DMS53 (cell line): ENCODE results near the gene C2orf15.
"Not testable (repeated sequence)": the region's sequence is repeated elsewhere in the genome, so short reads cannot be mapped to it uniquely, and the experiment has no call there.

Source experiments
- DNase-seq: peaks from one replicate; lab custom pipeline; 2025; lab: John Stamatoyannopoulos, UW

Gene C2orf15

GRCh38 chr2:99166218-99166617 lies 24.7 kb downstream of the C2orf15 start:
- DNase-seq: no peak

- DNase-seq: no peak
These were observed 28.0 kb downstream of the C2orf15 start for GRCh38 chr2:99169534-99169933.

- DNase-seq: no peak
These were observed 30.1 kb downstream of the C2orf15 start for GRCh38 chr2:99171377-99172140.

- DNase-seq: peak; percentile 100
These were observed 39.5 kb downstream of the C2orf15 start, which contains the start of the genes MITD1 and MRPL30 for GRCh38 chr2:99180755-99181623. MITD1 (minus strand) TSS chr2:99181058; CDS start chr2:99180981, 77 bp downstream. MRPL30 (plus strand) TSS chr2:99181184; CDS start chr2:99186204, 5,020 bp downstream.

- DNase-seq: peak; percentile 80
These were observed 40.1 kb downstream of the C2orf15 start for GRCh38 chr2:99181624-99182000.

- peak; percentile 69 for DNase-seq
These were observed 41.5 kb downstream of the C2orf15 start for GRCh38 chr2:99183025-99183424.

DNA sequence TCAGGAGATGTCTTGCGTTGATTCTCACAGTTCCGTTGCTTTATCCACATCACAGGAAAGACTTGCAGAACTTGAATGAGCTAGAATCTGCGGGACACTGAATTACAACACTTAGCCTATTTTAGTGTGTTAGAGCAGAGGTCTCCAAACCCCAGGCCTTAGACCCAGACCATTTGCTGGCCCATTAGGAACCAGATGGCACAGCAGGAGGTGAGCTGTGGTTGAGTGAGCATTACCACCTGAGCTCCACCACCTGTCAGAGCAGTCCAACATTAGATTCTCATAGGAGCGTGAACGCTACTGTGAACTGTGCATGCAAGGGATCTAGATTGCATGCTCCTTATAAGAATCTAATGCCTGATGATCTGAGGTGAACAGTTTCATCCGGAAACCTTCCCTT lies 43.3 kb downstream of the C2orf15 start:
- no peak for DNase-seq

DNA sequence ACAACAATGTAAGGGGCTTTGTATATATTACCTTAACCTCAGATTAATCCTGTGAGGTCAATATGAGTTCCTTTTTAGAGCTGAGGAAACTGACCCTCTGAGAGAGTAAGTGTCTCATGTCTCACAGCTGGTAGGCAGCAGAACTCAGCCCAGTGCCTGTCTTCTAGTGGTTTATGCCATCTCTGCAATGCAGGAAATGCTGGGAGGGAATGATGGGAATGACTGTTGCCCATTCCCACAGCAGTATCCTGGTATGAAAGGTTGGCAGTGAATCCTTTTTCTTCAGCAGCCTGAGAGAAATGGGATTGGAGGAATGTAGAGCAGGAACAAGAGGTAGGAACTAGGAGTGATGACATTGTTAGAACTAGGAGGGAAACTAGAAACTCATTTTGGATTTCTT lies 45.5 kb downstream of the C2orf15 start:
- no peak for DNase-seq

GRCh38 chr2:99188357-99188756 lies 46.9 kb downstream of the C2orf15 start:
- no peak for DNase-seq

DNA sequence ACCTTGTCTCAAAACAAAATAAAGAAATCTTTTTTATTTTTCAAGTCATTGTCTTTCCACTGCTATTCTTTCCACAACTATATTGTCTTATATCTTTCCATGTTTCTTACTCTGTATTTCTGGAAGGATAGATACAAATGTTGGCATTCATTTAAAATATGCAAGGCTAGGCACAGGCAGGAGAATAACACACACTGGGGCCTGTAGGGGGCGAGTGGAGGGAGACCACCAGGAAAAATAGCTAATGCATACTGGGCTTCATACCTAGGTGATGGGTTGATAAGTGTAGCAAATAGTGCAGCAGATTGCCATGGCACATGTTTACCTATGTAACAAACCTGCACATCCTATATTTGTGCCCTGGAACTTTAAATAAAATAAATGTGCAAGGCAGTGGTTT lies 49.0 kb downstream of the C2orf15 start:
- DNase-seq: no peak

GRCh38 chr2:99192364-99192763 lies 50.9 kb downstream of the C2orf15 start:
- not testable (repeated sequence) for DNase-seq

GRCh38 chr2:99198103-99198841 lies 56.8 kb downstream of the C2orf15 start:
- DNase-seq: peak; percentile 33

DNA sequence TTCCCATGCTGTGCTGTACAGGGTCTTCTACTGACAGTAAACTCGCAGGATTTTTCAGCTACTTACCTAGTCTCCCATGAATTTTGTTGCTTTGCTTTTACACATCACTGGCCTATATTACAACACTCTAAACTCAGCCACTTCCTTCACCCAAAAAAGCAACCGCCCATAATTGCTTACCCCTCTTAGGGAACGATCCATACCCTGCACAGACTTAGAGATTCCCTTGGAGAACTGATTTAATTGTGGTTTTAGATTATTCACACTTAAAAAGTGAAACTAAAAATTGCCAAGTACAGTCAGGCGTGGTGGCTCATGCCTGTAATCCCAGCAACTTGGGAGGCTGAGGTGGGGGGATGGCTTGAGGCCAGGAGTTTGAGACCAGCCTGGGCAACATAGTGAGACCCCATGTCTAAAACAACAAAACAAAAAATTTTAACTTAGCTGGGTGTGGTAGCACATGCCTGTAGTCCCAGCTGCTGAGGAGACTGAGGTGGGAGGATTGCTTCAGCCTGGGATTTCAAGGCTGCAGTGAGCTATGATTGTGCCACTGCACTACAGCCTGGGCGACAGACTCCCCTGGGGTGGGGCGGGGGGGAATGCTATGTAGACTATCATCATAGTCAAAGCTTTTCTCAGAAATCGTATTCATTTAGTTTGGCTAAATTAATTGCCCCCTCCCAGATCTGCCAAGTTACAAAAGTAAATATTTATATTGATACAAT lies 58.7 kb downstream of the C2orf15 start:
- no peak for DNase-seq
